ENCODE data around the gene EEF1AKMT3. TPM values are rescaled to one million over a fixed set of nuclear protein-coding genes. Genes with fewer than 3 reads are reported as not detected.

The EEF1AKMT3 gene
- total and polyA plus RNA-seq, 9 of the 15 experiments (the other 6 are each of a cell fraction or from before 2014, with no cell fraction given) = 4.1 to 17.2 (median 7.9) TPM

- TF ChIP-seq TSHZ1 (CRISPR knock-in tag; IDR thresholded peaks at IDR 0.05) (no peak), ZNF175 (CRISPR knock-in tag; IDR thresholded peaks at IDR 0.05; ENCODE audit: low read depth) (0 out of 2 replicates have a peak, but pooled peaks have one; percentile 57), NFE2 (IDR thresholded peaks at IDR 0.05; ENCODE audit: low read depth) (peak; percentile 17; the same call in 1 of the 2 replicates), ETV6 (IDR thresholded peaks at IDR 0.05; ENCODE audit: borderline replicate concordance in 1 of 2, low read depth in 2 of 2, low read length in 1 of 2) (no peak), ETV6 (CRISPR knock-in tag; IDR thresholded peaks at IDR 0.05; ENCODE audit: borderline replicate concordance) (no peak), FIP1L1 (IDR thresholded peaks at IDR 0.05; ENCODE audit: low read depth, low read length, poor library complexity, severe bottlenecking) (peak; percentile 79), SAP30 (IDR thresholded peaks at IDR 0.05; ENCODE audit: borderline replicate concordance, insufficient read depth, low read depth, low read length, poor library complexity, severe bottlenecking) (peak; percentile 100), TRIM28 (IDR thresholded peaks at IDR 0.05) (peak; percentile 50; the same call in 1 of the 2 replicates), ZNF3 (CRISPR knock-in tag; IDR thresholded peaks at IDR 0.05) (no peak), MBD2 (IDR thresholded peaks at IDR 0.05; ENCODE audit: borderline replicate concordance, low read depth) (peak; percentile 83), ATF2 (CRISPR knock-in tag; IDR thresholded peaks at IDR 0.05) (peak; percentile 94), THAP7 (CRISPR knock-in tag; IDR thresholded peaks at IDR 0.05) (no peak), FOXP1 (CRISPR knock-in tag; IDR thresholded peaks at IDR 0.05) (peak; percentile 63), SP1 (CRISPR knock-in tag; IDR thresholded peaks at IDR 0.05) (peak; percentile 100), TFE3 (CRISPR knock-in tag; IDR thresholded peaks at IDR 0.05) (no peak), HLTF (IDR thresholded peaks at IDR 0.05) (no peak), TOE1 (IDR thresholded peaks at IDR 0.05; ENCODE audit: borderline replicate concordance) (peak; percentile 92), TOE1 (CRISPR knock-in tag; IDR thresholded peaks at IDR 0.05; ENCODE audit: borderline replicate concordance, low read depth) (no peak; the same call in 1 of the 2 replicates), NFYB (IDR thresholded peaks at IDR 0.05; ENCODE audit: extremely low read depth, insufficient read length) (no peak), POLR2A (conservative IDR thresholded peaks at IDR 0.05) (peak; percentile 97), HEY1 (CRISPR knock-in tag; IDR thresholded peaks at IDR 0.05; ENCODE audit: borderline replicate concordance) (no peak)
These were observed 463 bp upstream of the EEF1AKMT3 start, which contains the start of gene METTL1 (continued) for GRCh38 chr12:57771873-57772428.

All from K562 (cell line).